Mucosa of descending colon (tissue), 3 donors: ENCODE measurements around the gene C3orf80. TPM values are rescaled to one million over a fixed set of nuclear protein-coding genes. Genes with fewer than 3 reads are reported as not detected.
"Not testable (repeated sequence)": the region's sequence is repeated elsewhere in the genome, so short reads cannot be mapped to it uniquely, and the experiment has no call there.

ENCODE experiments used
- ATAC-seq: fragments of 200-7000 bp; cut with Tn5 transposase; one replicate; pipeline ENCODE4 v1.9.1; 2020; ENCODE audit warnings: mild to moderate bottlenecking, moderate library complexity
- DNase-seq, 3 donors: peaks; one replicate each; pipeline ENCODE4 v3.0.0-alpha.2; 2020
- H3K36me3 ChIP-seq: fragments of 200-600 bp; one replicate; pipeline ENCODE4 v1.8.0; 2021; ENCODE audit warnings: low read depth, mild to moderate bottlenecking
- H3K4me1 ChIP-seq: fragments of 200-600 bp; one replicate; pipeline ENCODE4 v1.8.0; 2021; ENCODE audit warnings: low read depth, mild to moderate bottlenecking
- H3K4me3 ChIP-seq: fragments of 200-600 bp; one replicate; pipeline ENCODE4 v1.8.0; 2021; ENCODE audit warnings: mild to moderate bottlenecking
- H3K9me3 ChIP-seq: fragments of 200-600 bp; one replicate; pipeline ENCODE4 v1.8.0; 2021; ENCODE audit warnings: mild to moderate bottlenecking
- CTCF ChIP-seq: fragments of 200-600 bp; IDR thresholded peaks from one replicate; pipeline ENCODE4 v1.8.0; 2022; ENCODE audit warnings: antibody characterized with exemption, mild to moderate bottlenecking
- intact Hi-C, 2 donors: fragments of 100-400 bp; cut with DNase I in 1 of 2; cut with micrococcal nuclease in 1 of 2; formaldehyde crosslinking; loops; one replicate each; pipeline versions ENCODE4 v1.11.0 to v1.11.1; 2022; cut with DNase I, micrococcal nuclease
- total RNA-seq, 3 donors: library from RNA; stranded (reverse); fragmentation: NEBNext Ultra II Directional in 2 of 3; extraction: Animal tissue kit (Norgen Biotek cat#: 25700) in 2 of 3; gene quantifications; one replicate each; pipeline versions ENCODE4 v1.2.1 to v1.2.4, GENCODE V29; 2021 to 2023
- donor health status: DM: no; HTN: no; CAD: no; lungs with moderate emphysema.
- donor health status: DM: no; HTN: no; CAD: no.
- donor health status: DM: no; HTN: yes; CAD: no.

C3orf80 gene
- total RNA-seq, 3 donors from 2014 or later = 0.38 to 20.0 (median 1.5) TPM

- Histone ChIP-seq H3K4me1 (no peaks in the 10 kb centered on the region), H3K4me3 (no peak overlapping the region), H3K36me3 (no peaks in the 10 kb centered on the region), H3K9me3 (no peaks in the 10 kb centered on the region)
- DNase-seq = no peak
- intact Hi-C loops = no loop called here
- no peak for TF ChIP-seq CTCF
- ATAC-seq = no peak
These were observed 24.9 kb upstream of the C3orf80 start for GRCh38 chr3:160200353-160200752.

- H3K4me3 ChIP-seq, intact Hi-C loops, H3K4me1 ChIP-seq, H3K9me3 ChIP-seq, H3K36me3 ChIP-seq, ATAC-seq, DNase-seq: not testable (repeated sequence)
These were observed 20.7 kb upstream of the C3orf80 start for GRCh38 chr3:160204396-160205011.

- no peak for TF ChIP-seq CTCF
- intact Hi-C loops = no loop called here
- no peak for DNase-seq
These were observed 19.6 kb upstream of the C3orf80 start for GRCh38 chr3:160205606-160206005.

GRCh38 chr3:160210341-160210740 is 14.9 kb upstream of the C3orf80 start:
- intact Hi-C loops = no loop called here
- DNase-seq (no peak), ATAC-seq (no peak)
- Histone ChIP-seq H3K4me3 (no peak overlapping the region), H3K4me1 (no peaks in the 10 kb centered on the region), H3K36me3 (no peaks in the 10 kb centered on the region), H3K9me3 (no peaks in the 10 kb centered on the region)
- no peak for TF ChIP-seq CTCF

More at GRCh38 chr3:160205606-160206005, 19.6 kb upstream of the C3orf80 start:
- Histone ChIP-seq H3K36me3 (no peaks in the 10 kb centered on the region), H3K9me3 (no peaks in the 10 kb centered on the region), H3K4me1 (no peaks in the 10 kb centered on the region), H3K4me3 (no peak overlapping the region)
- no peak for ATAC-seq

GRCh38 chr3:160210799-160211221 is 14.4 kb upstream of the C3orf80 start:
- peak; percentile 60 for ATAC-seq
- Histone ChIP-seq H3K36me3 (no peaks in the 10 kb centered on the region), H3K4me3 (no peak overlapping the region), H3K9me3 (no peaks in the 10 kb centered on the region), H3K4me1 (no peaks in the 10 kb centered on the region)
- TF ChIP-seq CTCF = no peak
- intact Hi-C loops = no loop called here
- peak in 1 of 3 donors; percentile 31 for DNase-seq

GRCh38 chr3:160213191-160213590 is 12.0 kb upstream of the C3orf80 start:
- no peak for DNase-seq
- Histone ChIP-seq H3K4me1 (no peaks in the 10 kb centered on the region), H3K9me3 (no peaks in the 10 kb centered on the region), H3K36me3 (no peaks in the 10 kb centered on the region), H3K4me3 (no peak overlapping the region)
- ATAC-seq = no peak
- TF ChIP-seq CTCF = no peak
- intact Hi-C loops = no loop called here
